HEK293 (cell line): ENCODE data around the gene PTPRF.

ENCODE experiments used
- CTCF ChIA-PET: fragments of 350-600 bp; formaldehyde crosslinking; extraction: SDS; loops from one replicate; lab custom pipeline; 2021; ENCODE audit warnings: antibody characterized with exemption; lab: Yijun Ruan, JAX
- POLR2A ChIA-PET: fragments of 300-600 bp; formaldehyde crosslinking; extraction: SDS; loops from one replicate; lab custom pipeline; 2020; ENCODE audit warnings: antibody characterized with exemption, inconsistent platforms; lab: Yijun Ruan, JAX
- H3K27ac ChIP-seq: fragments of 200-500 bp; sonication (Bioruptor generic); 2 replicates; pipeline ENCODE4 v1.5.1; 2014; ENCODE audit warnings: low read depth, low read length, control low read depth, inconsistent platforms; ENCODE audit errors: extremely low read depth
- H3K36me3 ChIP-seq, 2 experiments: fragments of 200-500 bp in 1 of 2; sonication (Bioruptor generic) in 1 of 2; 1 replicate in 1 of 2; 2 replicates in 1 of 2; pipeline ENCODE4 v1.5.1; 2014 to 2017; ENCODE audit warnings: inconsistent platforms in 2 of 2, low read length in 2 of 2; ENCODE audit not compliant: control insufficient read depth in 2 of 2, insufficient read depth in 1 of 2
- H3K4me1 ChIP-seq: fragments of 200-500 bp; sonication (Bioruptor generic); 2 replicates; pipeline ENCODE4 v1.5.1; 2014; ENCODE audit warnings: mild to moderate bottlenecking, low read length, inconsistent platforms; ENCODE audit not compliant: control insufficient read depth, insufficient read depth
- H3K4me3 ChIP-seq: 2 replicates; pipeline ENCODE4 v1.5.1; 2011; ENCODE audit warnings: low read depth, mild to moderate bottlenecking, control low read depth, low read length, moderate library complexity
- H3K9me3 ChIP-seq: fragments of 200-500 bp; sonication (Bioruptor generic); 2 replicates; pipeline ENCODE4 v1.5.1; 2014; ENCODE audit warnings: low read depth, low read length, inconsistent platforms; ENCODE audit not compliant: control insufficient read depth, insufficient read depth
- ZNF311 ChIP-seq: fragments of 450-650 bp; formaldehyde crosslinking; IDR thresholded peaks from 2 replicates; pipeline ENCODE4 v1.5.1; 2017; ENCODE audit warnings: missing biosample characterization, missing genetic modification characterization, borderline replicate concordance
- ZNF560 ChIP-seq: fragments of 450-650 bp; formaldehyde crosslinking; IDR thresholded peaks from 2 replicates; pipeline ENCODE4 v1.5.1; 2017; ENCODE audit warnings: missing biosample characterization, missing genetic modification characterization, borderline replicate concordance
- ZNF792 ChIP-seq: fragments of 450-650 bp; formaldehyde crosslinking; IDR thresholded peaks from 2 replicates; pipeline ENCODE4 v1.5.1; 2016; ENCODE audit warnings: missing biosample characterization, missing genetic modification characterization
- TF ChIP-seq, protein P1 (sequence below): fragments of 450-650 bp; formaldehyde crosslinking; IDR thresholded peaks from 2 replicates; pipeline ENCODE4 v1.5.1; 2017; ENCODE audit warnings: missing biosample characterization, missing genetic modification characterization
- TF ChIP-seq, protein P2 (sequence below): fragments of 450-650 bp; formaldehyde crosslinking; IDR thresholded peaks from 2 replicates; pipeline ENCODE4 v1.5.1; 2016; ENCODE audit warnings: missing biosample characterization, missing genetic modification characterization

The PTPRF gene

GRCh38 chr1:43671626-43672330 is 141.1 kb downstream of the PTPRF start (continued):
- TF ChIP-seq, protein P1, sequence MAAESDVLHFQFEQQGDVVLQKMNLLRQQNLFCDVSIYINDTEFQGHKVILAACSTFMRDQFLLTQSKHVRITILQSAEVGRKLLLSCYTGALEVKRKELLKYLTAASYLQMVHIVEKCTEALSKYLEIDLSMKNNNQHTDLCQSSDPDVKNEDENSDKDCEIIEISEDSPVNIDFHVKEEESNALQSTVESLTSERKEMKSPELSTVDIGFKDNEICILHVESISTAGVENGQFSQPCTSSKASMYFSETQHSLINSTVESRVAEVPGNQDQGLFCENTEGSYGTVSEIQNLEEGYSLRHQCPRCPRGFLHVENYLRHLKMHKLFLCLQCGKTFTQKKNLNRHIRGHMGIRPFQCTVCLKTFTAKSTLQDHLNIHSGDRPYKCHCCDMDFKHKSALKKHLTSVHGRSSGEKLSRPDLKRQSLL = no peak
- TF ChIP-seq ZNF792 = no peak

DNA sequence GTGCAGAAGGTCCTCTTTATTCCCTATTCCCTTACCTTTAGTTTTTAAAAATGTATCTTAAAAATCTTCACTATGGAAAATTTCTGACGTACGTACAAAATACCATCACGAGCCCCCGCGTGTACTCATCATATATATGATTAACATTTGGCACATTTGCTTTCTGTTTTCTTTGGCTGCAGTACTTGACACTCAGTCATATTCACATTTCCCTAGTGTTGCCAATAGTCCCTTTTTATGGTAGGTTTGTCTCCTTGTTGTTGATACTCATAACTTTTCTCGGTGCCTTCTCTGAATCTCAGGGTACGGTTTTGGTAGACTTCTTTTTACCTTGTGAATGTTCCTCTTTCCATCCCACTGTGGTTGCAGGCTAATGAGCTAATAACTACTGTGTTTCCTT is 142.6 kb downstream of the PTPRF start:
- TF ChIP-seq ZNF560 (tag by site-specific recombination) = no peak
- no peak for TF ChIP-seq ZNF311 (tag by site-specific recombination)
- TF ChIP-seq, protein P2, sequence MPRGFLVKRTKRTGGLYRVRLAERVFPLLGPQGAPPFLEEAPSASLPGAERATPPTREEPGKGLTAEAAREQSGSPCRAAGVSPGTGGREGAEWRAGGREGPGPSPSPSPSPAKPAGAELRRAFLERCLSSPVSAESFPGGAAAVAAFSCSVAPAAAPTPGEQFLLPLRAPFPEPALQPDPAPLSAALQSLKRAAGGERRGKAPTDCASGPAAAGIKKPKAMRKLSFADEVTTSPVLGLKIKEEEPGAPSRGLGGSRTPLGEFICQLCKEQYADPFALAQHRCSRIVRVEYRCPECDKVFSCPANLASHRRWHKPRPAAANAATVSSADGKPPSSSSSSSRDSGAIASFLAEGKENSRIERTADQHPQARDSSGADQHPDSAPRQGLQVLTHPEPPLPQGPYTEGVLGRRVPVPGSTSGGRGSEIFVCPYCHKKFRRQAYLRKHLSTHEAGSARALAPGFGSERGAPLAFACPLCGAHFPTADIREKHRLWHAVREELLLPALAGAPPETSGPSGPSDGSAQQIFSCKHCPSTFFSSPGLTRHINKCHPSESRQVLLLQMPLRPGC = no peak
- no peak overlapping the region for H3K4me3 ChIP-seq
- peaks cover 62 to 96% of the 10 kb centered on the region in 2 experiments for H3K36me3 ChIP-seq
- ChIA-PET CTCF (interaction anchor here (1.1 to 1.2 kb wide), 2 partner anchors 13 to 20 kb away, joined by 3 read pairs; no protein-coding TSS in a partner anchor), POLR2A (interaction anchor here (4.5 kb wide), 1 partner anchor 23 kb away, joined by 18 read pairs; the partner anchor contains the start of gene KDM4A)
- H3K9me3 ChIP-seq = no peaks in the 10 kb centered on the region
- H3K4me1 ChIP-seq = no peaks in the 10 kb centered on the region
- H3K27ac ChIP-seq = no peak overlapping the region
